K562 (cell line): ENCODE data around the gene KCND3. TPM values are rescaled to one million over a fixed set of nuclear protein-coding genes. Genes with fewer than 3 reads are reported as not detected.

ENCODE experiments used
- ATAC-seq: fragments of 200-7000 bp; cut with Tn5 transposase; 3 replicates; pipeline ENCODE4 v1.9.1; 2020; ENCODE audit warnings: moderate library complexity
- BruUV-seq: library from RNA; stranded (reverse); fragments of 400-500 nt; replicated peaks from 2 replicates; lab custom pipeline; 2021; lab: Mats Ljungman, UMichigan
- CTCF ChIA-PET: fragments of 300-600 bp; formaldehyde crosslinking; extraction: SDS; loops from one replicate; lab custom pipeline; 2021; ENCODE audit warnings: low intra/inter-chr PET ratio; lab: Yijun Ruan, JAX
- POLR2A ChIA-PET: fragments of 300-600, 350-650 bp; sonication (Branson Sonifier 250); formaldehyde crosslinking; extraction: SDS; loops from one replicate; lab custom pipeline; 2021; ENCODE audit warnings: antibody characterized with exemption, inconsistent platforms; lab: Yijun Ruan, JAX
- DNase-seq, 4 experiments: peaks; one replicate each; pipeline versions ENCODE4 v3.0.0 to v3.0.0-alpha.2; 2011 to 2018; ENCODE audit warnings: low spot score in 3 of 4, mixed read lengths in 3 of 4; ENCODE audit errors: extremely low read depth in 1 of 4
- FAIRE-seq: peaks from 2 replicates; lab custom pipeline; 2011; peaks lifted over from hg19 to GRCh38; lab: Jason Lieb, UNC
- H2AFZ ChIP-seq: 2 replicates; pipeline ENCODE4 v1.6.0; 2011; ENCODE audit warnings: low read depth, low read length, control low read depth, inconsistent platforms
- H3K27ac ChIP-seq: fragments of 200-600 bp; 3 replicates; pipeline ENCODE4 v1.8.0; 2011; ENCODE audit warnings: low read depth, mild to moderate bottlenecking, control low read depth, inconsistent platforms, low read length, moderate library complexity, mixed read lengths; ENCODE audit errors: extremely low read depth
- H3K27me3 ChIP-seq, 2 experiments: fragments of 300-600 bp in 1 of 2; 2 replicates in 1 of 2; 3 replicates in 1 of 2; pipeline versions ENCODE4 v1.6.0 to v1.8.0; 2011; ENCODE audit warnings: inconsistent platforms in 2 of 2, low read length in 2 of 2, mild to moderate bottlenecking in 1 of 2, mixed read lengths in 1 of 2, moderate library complexity in 1 of 2; ENCODE audit not compliant: control insufficient read depth in 2 of 2, insufficient read depth in 2 of 2
- H3K36me3 ChIP-seq: fragments of 300-600 bp; 3 replicates; pipeline ENCODE4 v1.8.0; 2011; ENCODE audit warnings: mild to moderate bottlenecking, low read length, inconsistent platforms; ENCODE audit not compliant: control insufficient read depth, insufficient read depth
- H3K4me1 ChIP-seq, 2 experiments: fragments of 200-600 bp in 1 of 2; replicated peaks in 1 of 2; 2 replicates in 1 of 2; 3 replicates in 1 of 2; pipeline versions ENCODE4 v1.5.1 to v1.8.0; 2011; ENCODE audit warnings: inconsistent platforms in 2 of 2, low read length in 2 of 2, mild to moderate bottlenecking in 1 of 2, mixed read lengths in 1 of 2, moderate library complexity in 1 of 2; ENCODE audit not compliant: control insufficient read depth in 2 of 2, insufficient read depth in 2 of 2
- H3K4me2 ChIP-seq: 2 replicates; pipeline ENCODE4 v1.6.1; 2011; ENCODE audit warnings: low read length, control low read depth, inconsistent platforms, mixed read lengths; ENCODE audit not compliant: insufficient read depth
- H3K4me3 ChIP-seq: fragments of 200-600 bp; sonication (generic), shearing (Covaris generic); 2 replicates; pipeline ENCODE4 v1.5.1; 2016; ENCODE audit warnings: control low read depth, inconsistent platforms
- H3K79me2 ChIP-seq: fragments of 200-600 bp; 3 replicates; pipeline ENCODE4 v1.8.0; 2011; ENCODE audit warnings: low read length, inconsistent platforms; ENCODE audit not compliant: control insufficient read depth, insufficient read depth
- H3K9ac ChIP-seq, 2 experiments: 2 replicates each; pipeline versions ENCODE4 v1.6.0 to v1.6.1; 2011; ENCODE audit warnings: low read depth in 2 of 2, low read length in 2 of 2, control low read depth in 1 of 2, inconsistent platforms in 1 of 2, mild to moderate bottlenecking in 1 of 2, mixed read lengths in 1 of 2; ENCODE audit not compliant: insufficient read depth in 1 of 2
- H3K9me1 ChIP-seq: one replicate; pipeline ENCODE4 v1.6.0; 2011; ENCODE audit warnings: inconsistent platforms, mild to moderate bottlenecking, low read length, moderate library complexity; ENCODE audit not compliant: control insufficient read depth, insufficient read depth
- H3K9me3 ChIP-seq: replicated peaks from 2 replicates; pipeline ENCODE4 v1.5.1; 2011; ENCODE audit warnings: low read depth, low read length, inconsistent platforms; ENCODE audit not compliant: control insufficient read depth, insufficient read depth
- H4K20me1 ChIP-seq: replicated peaks from 2 replicates; pipeline ENCODE4 v1.6.1; 2011; ENCODE audit warnings: low read length, inconsistent platforms, mixed read lengths; ENCODE audit not compliant: control insufficient read depth, insufficient read depth
- C11orf30 ChIP-seq: fragments of 450-650 bp; IDR thresholded peaks from 2 replicates; pipeline ENCODE4 v1.6.1; 2016; ENCODE audit warnings: low read depth, mild to moderate bottlenecking
- DACH1 ChIP-seq: fragments of 450-650 bp; IDR thresholded peaks from 2 replicates; pipeline ENCODE4 v1.6.1; 2018; ENCODE audit not compliant: partially characterized antibody
- MAFG ChIP-seq: fragments of 450-650 bp; conservative IDR thresholded peaks from 2 replicates; pipeline ENCODE4 v1.6.1; 2016; ENCODE audit warnings: missing genetic modification characterization, missing compliant biosample characterization
- MYNN ChIP-seq, 2 experiments: sonication (generic); formaldehyde crosslinking in 1 of 2; IDR thresholded peaks; 2 replicates each; pipeline versions ENCODE4 v1.5.0 to v1.6.1; 2016 to 2020; ENCODE audit warnings: antibody characterized with exemption in 1 of 2, missing genetic modification reagents in 1 of 2
- RAD21 ChIP-seq, 2 experiments: fragments of 250-450 bp in 1 of 2; fragments of 450-650 bp in 1 of 2; sonication (Bioruptor Pico) in 1 of 2; formaldehyde crosslinking in 1 of 2; IDR thresholded peaks in 1 of 2; conservative IDR thresholded peaks in 1 of 2; 2 replicates each; pipeline versions ENCODE4 v1.4.0 to v1.8.0; 2020 to 2022; ENCODE audit warnings: mild to moderate bottlenecking in 2 of 2, moderate library complexity in 1 of 2
- SMARCE1 ChIP-seq: fragments of 450-650 bp; IDR thresholded peaks from 2 replicates; pipeline ENCODE4 v1.7.1; 2016; ENCODE audit warnings: mild to moderate bottlenecking
- ZNF316 ChIP-seq: fragments of 450-650 bp; IDR thresholded peaks from 2 replicates; pipeline ENCODE4 v1.6.1; 2016
- WGBS: fragments of 100-300 bp; shearing (Covaris generic); methylation state at CpG from one replicate; pipeline ENCODE4 v1.1.6; 2016; ENCODE audit warnings: low coverage, mixed read lengths; ENCODE audit not compliant: insufficient coverage; ENCODE audit errors: missing lambda C conversion rate; 5-methylcytosine and 5-hydroxymethylcytosine counted together
- in situ Hi-C: fragments of 300-500 bp; cut with MboI; formaldehyde crosslinking; loops from 4 replicates; pipeline ENCODE4 v1.15.0; 2018; ENCODE audit warnings: inconsistent platforms, mixed read lengths
- intact Hi-C: fragments of 100-400 bp; cut with micrococcal nuclease; formaldehyde crosslinking; loops from 2 replicates; pipeline ENCODE4 v1.14.2; 2022
- polyA plus RNA-seq, 8 experiments: library from polyadenylated mRNA; depleted of rRNA in 4 of 8; stranded (reverse) in 5 of 8; unstranded in 3 of 8; fragments of >200 nt; fragmentation: Nextera tagmentation in 2 of 8; fragmentation: Illumina TruSeq in 1 of 8; extraction: Ambion mirVana in 2 of 8; extraction: Trizol in 1 of 8; gene quantifications; 2 replicates each; pipeline versions ENCODE4 v1.2.1 to v1.2.3, GENCODE V29; 2011 to 2014; ENCODE audit warnings: inconsistent platforms in 1 of 8, missing spikeins in 1 of 8
- total RNA-seq, 7 experiments: library from RNA; depleted of rRNA in 6 of 7; stranded (reverse); fragments of >200 nt in 6 of 7; fragmentation: Illumina TruSeq in 2 of 7; extraction: Trizol in 2 of 7; gene quantifications; 2 replicates each; pipeline versions ENCODE4 v1.2.1 to v1.2.3, GENCODE V29; 2011 to 2021; ENCODE audit warnings: low replicate concordance in 1 of 7
- TF ChIP-seq, protein P1 (sequence below), 2 experiments: fragments of 200-800 bp in 1 of 2; sonication (Bioruptor generic) in 1 of 2; sonication (generic) in 1 of 2; formaldehyde crosslinking in 1 of 2; IDR thresholded peaks in 1 of 2; conservative IDR thresholded peaks in 1 of 2; 2 replicates each; pipeline versions ENCODE4 v1.5.0 to v1.6.1; 2016 to 2020; ENCODE audit warnings: missing compliant biosample characterization in 1 of 2, missing genetic modification characterization in 1 of 2, missing genetic modification reagents in 1 of 2

KCND3 gene
- total and polyA plus RNA-seq, 9 of the 15 experiments (the other 6 are each of a cell fraction or from before 2014, with no cell fraction given): not detected

DNA sequence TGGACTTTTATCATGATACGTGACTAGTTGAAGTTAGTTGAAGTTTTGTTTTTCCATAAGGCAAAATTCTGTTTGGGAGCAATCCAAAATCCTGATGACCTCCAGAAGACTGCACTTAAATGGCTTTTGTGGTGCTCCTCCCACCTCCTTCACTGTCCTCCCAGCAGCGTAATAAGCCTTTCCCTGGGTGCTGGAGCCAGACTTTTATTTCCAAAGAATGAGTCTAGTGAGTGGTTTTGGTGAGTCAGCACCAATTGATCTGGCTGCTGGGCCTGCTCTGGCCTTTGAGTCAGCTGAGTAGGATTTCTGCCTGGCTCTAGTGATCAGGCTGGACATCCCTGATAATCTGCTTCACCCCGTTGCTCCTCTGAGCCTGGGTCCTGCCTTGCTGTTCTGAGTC is 21.7 kb upstream of the KCND3 start:
- H3K27ac ChIP-seq: no peak overlapping the region
- ChIA-PET POLR2A (no interaction called here), CTCF (no interaction called here)
- H3K4me1 ChIP-seq: no peaks in the 10 kb centered on the region
- no peak overlapping the region for H2AFZ ChIP-seq
- H3K27me3 ChIP-seq: peaks cover 0 to 5% of the 10 kb centered on the region in 2 experiments; a peak in 1 of 5 replicates
- DNase-seq (peak in 1 of 4 experiments; percentile 5), FAIRE-seq (no peak), ATAC-seq (peak; percentile 29; the same call in 1 of the 3 replicates)
- no peak overlapping the region for H3K9ac ChIP-seq
- H3K36me3 ChIP-seq: no peaks in the 10 kb centered on the region
- 2% methylated on average over 3 of the region's 3 CpGs for WGBS
- intact Hi-C loops (no loop called here), in situ Hi-C loops (no loop called here)
- H3K79me2 ChIP-seq: no peaks in the 10 kb centered on the region
- H3K4me3 ChIP-seq: no peak overlapping the region
- no peaks in the 10 kb centered on the region for H3K9me3 ChIP-seq
- H3K4me2 ChIP-seq: no peak overlapping the region
- no TSS peak for BruUV-seq
- TF ChIP-seq MAFG (tag) (peak; percentile 58), DACH1 (no peak), ZNF316 (peak; percentile 64), MYNN (IDR thresholded peaks at IDR 0.05) (peak; percentile 85), MYNN (CRISPR knock-in tag; IDR thresholded peaks at IDR 0.05) (peak; percentile 59; the same call in 1 of the 2 replicates), C11orf30 (peak; percentile 61; the same call in 1 of the 2 replicates)
- no peaks in the 10 kb centered on the region for H4K20me1 ChIP-seq
- H3K9me1 ChIP-seq: no peaks in the 10 kb centered on the region

DNA sequence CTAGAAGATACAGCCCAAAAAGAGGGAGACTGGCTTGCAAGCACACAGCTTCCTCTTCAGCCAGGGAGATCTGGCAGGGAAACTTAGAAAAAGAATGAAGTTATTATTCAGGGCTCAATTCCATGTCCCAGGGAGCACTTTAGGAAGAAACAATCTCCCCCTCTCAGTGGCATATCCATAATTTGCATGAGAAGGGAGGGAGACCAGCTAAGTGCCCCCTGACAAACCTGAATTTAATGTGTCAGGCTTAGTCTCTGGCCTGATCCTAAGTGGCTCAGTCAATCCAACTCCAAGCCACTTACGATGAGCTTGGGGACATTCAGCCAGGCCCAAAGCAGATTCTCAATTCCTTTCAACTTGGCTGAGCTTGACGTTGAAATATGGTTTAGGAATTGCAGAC is 17.7 kb upstream of the KCND3 start:
- in situ Hi-C loops: no loop called here
- ChIA-PET CTCF (no interaction called here), POLR2A (interaction anchor here (0.6 kb wide), 2 partner anchors 29 to 133 kb away, joined by 3 to 4 read pairs; no protein-coding TSS in a partner anchor)
- intact Hi-C loops: no loop called here
- Histone ChIP-seq H3K4me1 (no peaks in the 10 kb centered on the region), H3K36me3 (no peaks in the 10 kb centered on the region), H3K9me1 (no peaks in the 10 kb centered on the region), H3K27me3 (peaks cover 0 to 5% of the 10 kb centered on the region in 2 experiments; a peak in 1 of 5 replicates), H3K79me2 (no peaks in the 10 kb centered on the region), H3K27ac (no peak overlapping the region), H4K20me1 (no peaks in the 10 kb centered on the region; the same call in 1 of the 2 replicates), H3K9ac (no peak overlapping the region), H2AFZ (no peak overlapping the region), H3K9me3 (no peaks in the 10 kb centered on the region), H3K4me2 (no peak overlapping the region), H3K4me3 (no peak overlapping the region)
- DNase-seq (no peak), FAIRE-seq (no peak), ATAC-seq (no peak)
- WGBS: 0% methylated on average over 2 of the region's 2 CpGs
- TF ChIP-seq, protein P1, sequence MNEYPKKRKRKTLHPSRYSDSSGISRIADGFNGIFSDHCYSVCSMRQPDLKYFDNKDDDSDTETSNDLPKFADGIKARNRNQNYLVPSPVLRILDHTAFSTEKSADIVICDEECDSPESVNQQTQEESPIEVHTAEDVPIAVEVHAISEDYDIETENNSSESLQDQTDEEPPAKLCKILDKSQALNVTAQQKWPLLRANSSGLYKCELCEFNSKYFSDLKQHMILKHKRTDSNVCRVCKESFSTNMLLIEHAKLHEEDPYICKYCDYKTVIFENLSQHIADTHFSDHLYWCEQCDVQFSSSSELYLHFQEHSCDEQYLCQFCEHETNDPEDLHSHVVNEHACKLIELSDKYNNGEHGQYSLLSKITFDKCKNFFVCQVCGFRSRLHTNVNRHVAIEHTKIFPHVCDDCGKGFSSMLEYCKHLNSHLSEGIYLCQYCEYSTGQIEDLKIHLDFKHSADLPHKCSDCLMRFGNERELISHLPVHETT (CRISPR knock-in tag; conservative IDR thresholded peaks at IDR 0.05 in 1 of 2, IDR thresholded peaks at IDR 0.05 in 1 of 2): no peak
- no peak for TF ChIP-seq RAD21 (CRISPR knock-in tag; conservative IDR thresholded peaks at IDR 0.05 in 1 of 2, IDR thresholded peaks at IDR 0.05 in 1 of 2)
- no peak for TF ChIP-seq SMARCE1
- no TSS peak for BruUV-seq
